Measurements from ENCODE around the gene SPEN.
"Not testable (repeated sequence)": the region's sequence is repeated elsewhere in the genome, so short reads cannot be mapped to it uniquely, and the experiment has no call there.

SPEN gene

GRCh38 chr1:15833842-15834405, 13.6 kb upstream of the SPEN start:
- no peak for DNase-seq (ENCODE audit: low read depth)

DNA sequence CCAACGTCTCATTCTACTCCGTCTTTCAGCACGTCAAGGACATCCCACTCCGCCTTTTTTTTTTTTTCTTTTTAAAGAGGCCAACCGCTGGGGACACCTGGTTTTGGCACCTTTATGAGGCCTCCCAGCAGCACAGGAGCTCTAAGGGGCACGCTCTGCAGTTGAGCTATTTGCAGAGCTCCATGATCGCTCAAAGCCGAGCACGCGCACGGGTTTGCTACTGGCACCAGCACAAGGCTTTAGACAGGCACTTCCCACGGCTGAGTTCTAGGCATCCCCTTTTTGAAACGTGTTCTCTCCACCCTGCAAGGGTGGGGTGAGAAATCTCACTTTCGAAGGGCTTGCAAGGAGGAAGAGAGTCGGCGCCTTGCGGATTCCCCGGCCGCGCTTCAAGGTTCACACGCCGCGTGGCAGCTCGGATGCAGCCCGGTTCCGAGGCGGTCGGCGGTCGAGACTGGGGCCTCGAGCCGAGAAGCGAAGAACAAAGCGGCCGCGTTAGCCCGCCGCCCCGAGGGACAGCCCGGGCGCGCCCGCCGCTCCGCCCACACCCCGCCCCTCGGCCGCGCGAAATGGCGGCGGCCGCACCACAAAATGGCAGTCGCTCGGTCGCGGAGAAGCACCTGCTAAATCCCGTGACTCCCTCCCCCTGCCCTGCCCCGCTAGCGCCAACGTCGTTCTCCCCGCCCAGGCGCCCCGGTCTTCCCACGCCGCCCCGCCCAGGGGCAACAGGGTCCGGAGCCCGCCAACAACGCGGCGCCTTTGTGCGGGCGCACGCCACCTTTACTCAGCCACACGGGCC, 12.9 kb upstream of the SPEN start:
- DNase-seq (ENCODE audit: low read depth) = peak; percentile 93

GRCh38 chr1:15835205-15835740, 12.2 kb upstream of the SPEN start:
- DNase-seq (ENCODE audit: low read depth) = no peak

DNA sequence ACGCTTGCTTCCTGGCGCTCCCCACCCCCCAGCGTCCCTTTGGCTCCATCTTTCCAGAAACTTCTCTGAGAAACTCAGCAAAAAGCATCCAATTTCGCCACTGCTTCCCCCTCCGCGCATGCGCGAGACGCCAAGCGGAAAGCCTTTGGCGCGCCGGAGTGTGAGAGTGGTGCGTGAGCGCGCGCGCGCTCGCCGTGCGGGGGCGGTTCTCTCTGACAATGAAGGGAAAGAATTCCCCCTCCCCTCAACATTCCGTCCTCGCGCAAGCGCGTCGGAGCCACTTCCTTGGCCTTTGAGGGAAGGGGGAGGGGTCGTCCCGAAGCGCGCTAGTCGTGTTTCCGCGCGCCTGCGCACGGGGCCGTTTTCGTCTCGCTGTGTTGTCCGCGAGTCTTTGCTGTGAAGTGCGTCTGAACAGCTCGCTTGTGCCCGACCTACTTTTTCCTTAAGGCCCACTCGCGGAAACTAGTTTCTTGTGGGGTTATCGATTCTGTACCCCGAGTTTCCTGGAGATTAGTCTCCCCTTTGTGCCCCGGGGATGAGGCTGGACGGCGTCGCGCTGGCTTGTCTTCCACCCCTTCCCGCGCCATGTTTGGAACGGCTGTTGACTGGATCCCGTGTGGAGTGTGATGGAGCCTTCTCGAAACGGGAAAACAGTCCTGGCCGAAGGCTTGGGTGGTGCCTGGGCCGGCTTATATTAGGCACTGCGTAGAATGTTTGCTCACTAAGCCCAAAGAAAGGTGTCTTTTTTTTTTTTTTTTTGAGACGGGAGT, 11.6 kb upstream of the SPEN start:
- peak; percentile 99 for DNase-seq (ENCODE audit: low read depth)

DNA sequence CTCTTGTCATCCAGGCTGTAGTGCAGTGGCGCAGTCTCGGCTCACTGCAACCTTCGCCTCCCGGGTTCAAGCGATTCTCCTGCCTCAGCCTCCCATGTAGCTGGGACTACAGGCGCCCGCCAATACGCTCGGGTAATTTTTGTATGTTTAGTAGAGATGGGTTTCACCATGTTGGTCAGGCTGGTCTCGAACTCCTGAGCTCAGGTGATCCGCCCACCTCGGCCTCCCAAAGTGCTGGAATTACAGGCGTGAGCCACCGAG, 11.1 kb upstream of the SPEN start:
- not testable (repeated sequence) for DNase-seq (ENCODE audit: low read depth)

DNA sequence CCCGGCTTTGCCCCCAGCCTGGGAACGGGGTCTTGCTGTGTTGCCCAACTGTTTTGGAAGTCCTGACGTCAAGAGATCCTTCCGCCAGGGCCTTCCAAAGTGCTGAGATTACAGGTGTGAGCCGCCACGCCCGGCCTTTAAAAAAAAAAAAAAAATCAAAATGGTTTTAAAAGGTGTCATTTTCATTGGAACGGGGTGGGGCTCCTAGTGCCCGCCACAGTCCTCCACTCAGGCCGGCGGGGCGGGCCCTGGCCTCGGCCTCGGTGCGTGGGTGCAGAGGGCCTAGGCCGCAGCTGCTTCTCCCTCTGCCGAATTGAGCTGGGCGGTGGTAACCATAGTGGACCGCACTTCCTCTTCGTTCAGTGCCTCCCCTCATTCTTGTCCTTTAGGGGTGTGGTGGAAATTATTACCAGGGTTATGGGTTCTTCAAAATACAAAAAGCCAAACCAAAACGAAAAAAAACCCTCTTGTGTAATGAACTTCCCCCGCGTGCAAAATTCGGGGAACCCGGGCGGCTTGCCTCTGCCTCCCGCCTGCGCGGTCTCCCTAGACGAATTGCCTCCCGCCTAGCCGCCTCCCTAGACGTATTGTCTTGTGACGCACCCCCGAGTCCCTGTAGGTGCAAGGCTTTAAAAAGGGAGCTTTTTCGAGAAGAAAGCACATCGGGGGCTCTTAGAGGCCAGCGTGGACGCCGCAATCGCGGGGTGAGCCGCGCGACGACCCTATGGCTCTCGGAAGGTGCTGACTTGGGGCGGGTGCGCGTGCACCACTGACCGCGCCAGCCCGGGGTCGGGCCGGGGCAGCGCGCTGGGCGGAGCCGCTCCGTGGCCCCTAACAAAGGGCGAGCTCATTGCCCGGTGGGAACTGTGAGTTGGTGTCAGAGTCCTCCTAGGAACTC, 10.5 kb upstream of the SPEN start:
- no peak for DNase-seq (ENCODE audit: low read depth)

- DNase-seq (ENCODE audit: low read depth) = no peak
Measured at GRCh38 chr1:15837931-15838330, 9.6 kb upstream of the SPEN start.

- no peak for DNase-seq (ENCODE audit: low read depth)
Measured at GRCh38 chr1:15838721-15839120, 8.8 kb upstream of the SPEN start.

DNA sequence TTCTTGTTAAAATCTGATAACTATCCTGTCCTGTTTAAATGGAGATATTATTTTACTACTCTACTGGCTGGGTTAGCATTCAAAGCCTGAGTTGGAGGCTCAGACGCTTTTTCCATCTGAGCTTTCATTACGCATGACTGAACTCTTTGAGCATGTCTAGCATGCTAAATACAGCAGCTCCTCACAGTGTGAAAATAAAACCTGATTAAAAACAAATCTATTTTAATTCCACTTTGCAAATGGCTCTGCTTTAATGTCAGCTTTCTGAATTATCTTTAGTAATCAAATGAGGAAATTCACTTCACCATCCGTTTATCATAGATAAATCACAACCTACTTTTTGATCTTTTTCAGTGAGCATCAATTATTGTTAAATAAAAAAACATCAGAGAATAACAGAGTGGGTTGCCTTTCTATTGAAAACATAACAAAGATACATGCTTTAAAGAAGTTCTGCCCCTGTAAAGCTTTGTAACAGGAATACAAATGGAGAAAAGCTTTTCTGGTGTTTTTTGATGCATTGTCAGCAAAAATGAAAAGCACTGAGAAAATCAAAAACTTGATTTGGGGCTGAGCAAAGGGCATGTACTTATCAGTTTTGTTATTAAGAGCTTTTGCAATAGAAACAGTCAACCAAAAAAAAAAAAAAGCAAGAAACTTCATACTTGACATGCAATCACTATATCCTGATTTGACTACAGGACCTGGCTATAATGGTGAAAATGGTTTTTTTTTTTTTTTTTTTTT, 3.5 kb upstream of the SPEN start:
- DNase-seq (ENCODE audit: low read depth) = peak; percentile 21

- not testable (repeated sequence) for DNase-seq (ENCODE audit: low read depth)
Measured at GRCh38 chr1:15846056-15846455, 1.5 kb upstream of the SPEN start.

- no peak for DNase-seq (ENCODE audit: low read depth)
Measured at GRCh38 chr1:15847893-15848142, 311 bp downstream of the SPEN start.

DNA sequence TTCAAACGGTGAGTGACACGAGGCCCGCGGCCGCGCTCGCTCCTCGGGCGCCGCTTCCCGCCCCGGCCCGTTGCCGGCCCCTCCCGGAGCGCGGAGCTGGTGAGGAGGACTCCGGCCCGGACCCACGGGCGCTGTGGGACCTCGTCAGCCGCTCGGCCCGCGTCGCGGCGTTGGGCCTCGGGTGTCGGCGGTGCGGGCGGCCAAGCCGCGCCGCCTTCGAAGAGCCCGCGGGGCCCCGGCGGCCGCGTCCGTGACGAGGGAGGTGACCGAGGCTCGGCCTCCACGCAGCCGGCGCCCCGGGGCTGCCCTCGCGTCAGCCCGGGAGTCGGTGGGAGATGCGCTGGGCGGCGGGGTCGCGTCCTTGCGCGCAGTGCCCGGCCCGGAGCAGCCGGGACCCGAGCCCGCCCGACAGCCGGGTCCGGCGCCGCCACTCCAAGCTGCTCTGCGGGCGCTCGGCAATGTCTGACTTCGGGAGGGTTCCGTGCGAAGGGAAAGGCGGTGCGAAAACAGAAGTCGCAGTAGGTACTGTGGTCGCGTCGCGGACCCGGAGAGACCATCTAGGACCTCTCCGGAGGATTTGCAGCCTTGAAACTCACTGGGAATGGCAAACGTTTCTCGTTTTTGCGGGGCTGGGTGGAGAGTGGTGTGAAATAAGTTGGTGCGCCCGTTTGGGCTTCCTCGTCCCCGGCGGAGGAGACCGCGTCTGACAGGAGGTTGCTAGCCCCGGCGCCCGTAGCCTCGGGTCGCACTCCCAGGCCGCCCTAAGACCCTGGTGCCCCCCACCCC, 829 bp downstream of the SPEN start:
- peak; percentile 38 for DNase-seq (ENCODE audit: low read depth)

GRCh38 chr1:15848929-15849774, 1.6 kb downstream of the SPEN start:
- DNase-seq (ENCODE audit: low read depth) = peak; percentile 85

DNA sequence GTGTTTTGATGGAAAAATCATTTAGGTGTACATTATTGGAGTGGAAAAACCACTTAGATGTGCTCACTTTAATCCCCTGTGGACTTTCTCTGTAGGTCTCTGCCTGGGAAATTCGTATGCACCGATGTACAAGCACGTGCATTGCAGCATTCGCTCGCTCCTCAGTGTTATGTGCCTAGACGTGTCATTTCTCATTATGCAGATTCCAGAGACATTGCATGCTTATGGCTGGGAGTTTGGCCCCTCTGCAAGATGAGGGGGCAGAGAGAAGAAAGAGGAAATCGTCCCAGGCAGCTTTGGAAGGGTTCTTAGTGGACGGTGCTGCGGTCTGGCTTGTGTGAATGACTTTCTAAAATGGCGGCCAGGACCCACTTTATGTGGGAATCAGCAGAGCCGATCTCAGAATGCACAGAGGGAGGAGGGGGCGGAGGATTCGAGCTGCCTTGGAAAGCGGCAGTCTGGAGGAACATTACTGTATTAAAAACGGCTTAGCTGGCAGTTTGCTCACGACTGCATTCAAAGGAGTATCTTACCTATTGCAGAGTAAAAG, 2.3 kb downstream of the SPEN start:
- DNase-seq (ENCODE audit: low read depth) = peak; percentile 53

GRCh38 chr1:15850471-15851001, 3.0 kb downstream of the SPEN start:
- DNase-seq (ENCODE audit: low read depth) = no peak

DNA sequence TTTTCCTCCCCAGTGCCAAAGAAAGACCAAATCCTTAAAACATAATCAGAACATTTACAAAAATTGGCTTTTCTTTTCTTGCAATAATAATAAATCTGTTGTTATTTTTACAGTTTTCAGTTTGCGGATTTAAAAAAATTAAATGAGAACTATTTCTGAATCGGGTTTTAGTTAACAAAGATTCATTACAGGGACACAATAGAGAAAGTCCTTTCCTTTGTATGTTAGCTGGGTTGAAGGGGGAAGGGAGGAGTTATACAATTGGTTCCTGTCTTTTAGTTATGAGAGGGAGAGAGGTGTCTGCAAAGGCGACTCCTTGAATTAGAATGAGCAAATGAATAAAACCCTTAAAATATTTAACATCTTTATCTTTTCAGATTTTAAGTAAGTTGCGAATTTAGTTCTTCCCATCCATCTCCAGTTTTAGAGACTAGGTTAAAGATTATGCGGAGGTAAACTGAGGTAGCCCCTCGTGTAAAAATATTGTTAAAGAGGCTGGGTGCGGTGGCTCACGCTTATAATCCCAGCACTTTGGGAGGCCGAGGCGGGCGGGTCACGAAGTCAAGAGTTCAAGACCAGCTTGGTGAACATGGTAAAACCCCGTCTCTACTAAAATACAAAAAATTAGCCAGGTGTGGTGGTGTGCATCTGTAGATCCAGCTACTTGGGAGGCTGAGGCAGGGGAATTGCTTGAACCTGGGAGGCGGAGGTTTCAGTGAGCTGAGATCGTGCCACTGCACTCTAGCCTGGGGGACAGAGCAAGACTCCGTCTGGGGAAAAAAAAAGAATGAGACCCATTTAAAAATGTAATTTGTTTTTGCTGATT, 3.9 kb downstream of the SPEN start:
- DNase-seq (ENCODE audit: low read depth) = no peak

DNA sequence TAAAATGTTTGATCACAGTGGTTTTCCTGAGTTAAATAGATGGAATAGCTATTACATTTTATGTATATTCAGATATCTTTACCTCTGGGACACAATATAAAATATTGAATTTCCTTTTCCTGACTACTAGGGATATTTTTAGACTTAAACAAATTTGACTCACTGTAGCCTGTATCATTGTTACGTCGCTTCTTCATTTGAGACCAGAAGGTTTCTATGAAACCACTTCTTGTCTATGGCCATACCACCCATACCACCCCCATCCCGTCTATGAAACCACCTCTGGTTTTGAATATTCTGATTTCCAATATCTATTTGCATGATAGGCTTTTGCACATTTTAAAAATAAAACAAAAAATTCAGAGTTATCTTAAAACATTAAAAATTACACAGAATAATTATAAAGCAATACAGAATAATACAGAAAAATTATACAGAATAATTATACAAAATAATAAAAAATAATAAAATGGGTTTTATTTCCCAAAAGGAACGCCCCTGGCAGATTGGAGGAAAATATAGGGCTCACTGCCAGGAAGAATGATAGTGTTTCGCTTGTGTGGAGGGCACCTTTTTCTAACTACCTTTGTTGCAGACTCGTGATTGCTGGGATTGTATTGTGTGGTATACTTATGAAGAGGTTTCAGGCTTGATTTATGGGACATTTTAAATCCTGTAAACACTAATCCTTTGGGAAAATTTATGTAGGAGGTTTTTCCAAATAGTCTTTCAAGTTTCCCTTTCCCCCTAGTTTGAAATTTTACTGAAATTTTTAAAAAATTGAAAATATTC, 4.7 kb downstream of the SPEN start:
- no peak for DNase-seq (ENCODE audit: low read depth)
